ENCODE data around the gene SLC35F3.

SLC35F3 gene

GRCh38 chr1:234185438-234185837 is 281.0 kb downstream of the SLC35F3 start:
- no peaks in the 10 kb centered on the region for H3K79me2 ChIP-seq (ENCODE audit: control insufficient read depth, low read length)
- H3K9me2 ChIP-seq (replicated peaks; ENCODE audit: control insufficient read depth, low read length): no peaks in the 10 kb centered on the region
- no peaks in the 10 kb centered on the region for H3K9me3 ChIP-seq (ENCODE audit: control insufficient read depth, insufficient read depth, low read length)
- H3K27ac ChIP-seq (ENCODE audit: low read depth, low read length): no peak overlapping the region
- H3K27me3 ChIP-seq (ENCODE audit: control insufficient read depth, low read length): no peaks in the 10 kb centered on the region
- TF ChIP-seq CTCF (IDR thresholded peaks at IDR 0.05; ENCODE audit: low read depth, low read length, poor library complexity, severe bottlenecking) (no peak), EZH2phosphoT487 (IDR thresholded peaks at IDR 0.05; ENCODE audit: borderline replicate concordance, low read length) (no peak)
- H3K4me1 ChIP-seq (ENCODE audit: control insufficient read depth, low read length): no peaks in the 10 kb centered on the region
- H3K36me3 ChIP-seq (ENCODE audit: control insufficient read depth, low read length): no peaks in the 10 kb centered on the region
- no peaks in the 10 kb centered on the region for H4K20me1 ChIP-seq (ENCODE audit: control insufficient read depth, insufficient read depth, low read depth, low read length)
- no peak overlapping the region for H3K4me3 ChIP-seq (ENCODE audit: low read length)
- H3K4me2 ChIP-seq (ENCODE audit: low read length): no peak overlapping the region
- H3F3A ChIP-seq (ENCODE audit: control insufficient read depth, insufficient read depth): no peaks in the 10 kb centered on the region

DNA sequence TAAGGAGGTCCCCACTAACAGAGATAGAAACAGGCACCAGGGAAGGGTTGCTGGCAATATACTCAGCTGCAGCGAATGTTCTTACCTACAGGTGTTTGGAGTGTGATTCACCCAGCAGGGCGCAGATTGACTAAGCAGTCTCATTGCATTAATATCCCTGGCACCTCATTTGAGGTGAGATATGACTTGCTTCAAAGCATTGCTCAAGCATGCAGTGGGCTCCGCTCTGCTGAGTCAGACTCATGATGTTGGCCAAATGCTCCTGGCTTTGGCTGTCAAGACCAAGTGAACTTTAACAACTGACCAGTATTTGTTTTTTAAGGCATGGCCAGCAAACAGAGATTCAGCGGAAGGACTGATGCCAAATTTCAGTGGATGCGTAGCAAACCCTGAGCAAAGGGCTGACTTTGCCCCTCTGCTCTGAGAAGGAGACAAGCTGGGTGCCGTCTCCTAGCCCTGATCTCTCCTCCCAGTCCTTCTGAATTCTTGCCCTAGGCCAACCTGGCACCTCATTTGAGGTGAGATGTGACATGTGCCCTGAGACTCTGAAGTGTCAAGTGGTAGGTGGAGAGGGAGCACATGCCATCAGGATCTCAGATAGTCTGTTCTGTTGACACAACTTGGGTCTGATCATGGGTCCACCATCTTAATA is 281.7 kb downstream of the SLC35F3 start:
- H3K4me1 ChIP-seq (ENCODE audit: control insufficient read depth, low read length): no peaks in the 10 kb centered on the region
- H3K4me2 ChIP-seq (ENCODE audit: low read length): no peak overlapping the region
- H3F3A ChIP-seq (ENCODE audit: control insufficient read depth, insufficient read depth): no peaks in the 10 kb centered on the region
- no peak overlapping the region for H3K4me3 ChIP-seq (ENCODE audit: low read length)
- H3K36me3 ChIP-seq (ENCODE audit: control insufficient read depth, low read length): no peaks in the 10 kb centered on the region
- TF ChIP-seq EZH2phosphoT487 (IDR thresholded peaks at IDR 0.05; ENCODE audit: borderline replicate concordance, low read length) (no peak), CTCF (IDR thresholded peaks at IDR 0.05; ENCODE audit: low read depth, low read length, poor library complexity, severe bottlenecking) (no peak)
- no peak overlapping the region for H3K27ac ChIP-seq (ENCODE audit: low read depth, low read length)
- no peaks in the 10 kb centered on the region for H3K27me3 ChIP-seq (ENCODE audit: control insufficient read depth, low read length)
- H4K20me1 ChIP-seq (ENCODE audit: control insufficient read depth, insufficient read depth, low read depth, low read length): no peaks in the 10 kb centered on the region
- H3K79me2 ChIP-seq (ENCODE audit: control insufficient read depth, low read length): no peaks in the 10 kb centered on the region
- H3K9me2 ChIP-seq (replicated peaks; ENCODE audit: control insufficient read depth, low read length): no peaks in the 10 kb centered on the region
- no peaks in the 10 kb centered on the region for H3K9me3 ChIP-seq (ENCODE audit: control insufficient read depth, insufficient read depth, low read length)

- Histone ChIP-seq H3K27me3 (ENCODE audit: control insufficient read depth, low read length) (no peaks in the 10 kb centered on the region), H3K9me3 (ENCODE audit: control insufficient read depth, insufficient read depth, low read length) (no peaks in the 10 kb centered on the region), H3K4me3 (ENCODE audit: low read length) (no peak overlapping the region), H3K4me2 (ENCODE audit: low read length) (no peak overlapping the region), H4K20me1 (ENCODE audit: control insufficient read depth, insufficient read depth, low read depth, low read length) (no peaks in the 10 kb centered on the region), H3K4me1 (ENCODE audit: control insufficient read depth, low read length) (no peaks in the 10 kb centered on the region), H3F3A (ENCODE audit: control insufficient read depth, insufficient read depth) (no peaks in the 10 kb centered on the region), H3K27ac (ENCODE audit: low read depth, low read length) (no peak overlapping the region), H3K79me2 (ENCODE audit: control insufficient read depth, low read length) (no peaks in the 10 kb centered on the region), H3K36me3 (ENCODE audit: control insufficient read depth, low read length) (no peaks in the 10 kb centered on the region), H3K9me2 (replicated peaks; ENCODE audit: control insufficient read depth, low read length) (no peaks in the 10 kb centered on the region)
- no peak for TF ChIP-seq EZH2phosphoT487 (IDR thresholded peaks at IDR 0.05; ENCODE audit: borderline replicate concordance, low read length)
- peak; percentile 56 for TF ChIP-seq CTCF (IDR thresholded peaks at IDR 0.05; ENCODE audit: low read depth, low read length, poor library complexity, severe bottlenecking)
Measured at GRCh38 chr1:234188454-234188792, 283.9 kb downstream of the SLC35F3 start.
